Heart right ventricle (tissue), 16 donors: ENCODE data around the gene COX10. TPM values are rescaled to one million over a fixed set of nuclear protein-coding genes. Genes with fewer than 3 reads are reported as not detected.

ENCODE experiments used
- ATAC-seq, 8 donors: fragments of 200-7000 bp; cut with Tn5 transposase; one replicate each; pipeline ENCODE4 v1.9.1; 2020; ENCODE audit warnings: mild to moderate bottlenecking in 8 of 8, moderate library complexity in 8 of 8, moderate number of reproducible peaks in 1 of 8
- DNase-seq, 2 donors: peaks; one replicate each; pipeline ENCODE4 v3.0.0-alpha.2; 2020
- H3K27ac ChIP-seq, 10 donors: fragments of 200-600 bp; sonication (generic) in 2 of 10; one replicate each; pipeline versions ENCODE4 v1.5.0 to v1.8.0; 2020 to 2022; ENCODE audit warnings: mild to moderate bottlenecking in 3 of 10
- H3K27me3 ChIP-seq, 7 donors: fragments of 200-600 bp; one replicate each; pipeline ENCODE4 v1.8.0; 2021 to 2022; ENCODE audit warnings: mild to moderate bottlenecking in 2 of 7
- H3K36me3 ChIP-seq, 9 donors: fragments of 200-600 bp; sonication (generic) in 1 of 9; one replicate each; pipeline versions ENCODE4 v1.5.0 to v1.8.0; 2020 to 2022; ENCODE audit warnings: mild to moderate bottlenecking in 2 of 9
- H3K4me1 ChIP-seq, 9 donors: fragments of 200-600 bp; sonication (generic) in 1 of 9; one replicate each; pipeline versions ENCODE4 v1.5.0 to v1.8.0; 2020 to 2022; ENCODE audit warnings: mild to moderate bottlenecking in 4 of 9
- H3K4me3 ChIP-seq, 10 donors: fragments of 200-600 bp; sonication (generic) in 2 of 10; one replicate each; pipeline versions ENCODE4 v1.5.0 to v1.8.0; 2020 to 2022; ENCODE audit warnings: mild to moderate bottlenecking in 7 of 10, moderate library complexity in 2 of 10
- H3K9me3 ChIP-seq, 11 donors: fragments of 200-600 bp in 10 of 11; sonication (generic) in 2 of 11; one replicate each; pipeline versions ENCODE4 v1.5.0 to v1.8.0; 2013 to 2022; ENCODE audit warnings: mild to moderate bottlenecking in 2 of 11, control low read depth in 1 of 11, moderate library complexity in 1 of 11
- CTCF ChIP-seq, 9 donors: fragments of 200-600 bp; sonication (generic) in 2 of 9; IDR thresholded peaks; one replicate each; pipeline versions ENCODE4 v1.5.0 to v1.8.0; 2021 to 2022; ENCODE audit warnings: antibody characterized with exemption in 9 of 9, mild to moderate bottlenecking in 5 of 9, moderate library complexity in 1 of 9
- WGBS, 2 donors: extraction: QIAGEN DNeasy Blood & Tissue Kit; methylation state at CpG; one replicate each; pipeline ENCODE4 v1.1.7; 2013; ENCODE audit warnings: inconsistent platforms in 1 of 2; 5-methylcytosine and 5-hydroxymethylcytosine counted together
- intact Hi-C, 10 donors: fragments of 100-400 bp; cut with DNase I; formaldehyde crosslinking; loops; one replicate each; pipeline versions ENCODE4 v1.11.1 to v1.14.2; 2022
- polyA plus RNA-seq, 2 donors: library from polyadenylated mRNA; stranded (reverse); fragments of 200-250 nt; gene quantifications; one replicate each; pipeline ENCODE4 v1.2.3, GENCODE V29; 2013
- total RNA-seq, 10 donors: library from RNA; stranded (reverse); fragmentation: NEBNext Ultra II Directional in 3 of 10; extraction: Animal tissue kit (Norgen Biotek cat#: 25700) in 3 of 10; gene quantifications; one replicate each; pipeline versions ENCODE4 v1.2.1 to v1.2.4, GENCODE V29; 2021 to 2023
- donor health status: Arrhythmogenic right ventricular cardiomyopathy.
- donor health status: ischemic (EF 13 %, LVEDD 7.1; RV severe dilation, severe dysfunction).
- donor health status: healthy with polysubstance abuse.
- donor health status: DM: no; HTN: yes; CAD: no.
- donor health status: DM: no; HTN: no; CAD: no.
- donor health status: ischemic (EF 25% LVEDD 6.9; RV normal size, moderate dysfunction).
- donor health status: ischemic (EF 25% LVEDD 5.7; RV mildly dilated, moderate dysfunction).
- donor health status: healthy.
- donor health status: DM: yes; HTN: yes; CAD: no.
- donor health status: Ischemic cardiomyopathy.
- donor health status: ischemic (EF 35%, LVEDD 5.7; RV mildly dilated, moderate dysfunction).
- donor health status: nonischemic (EF 11% LVEDD 7.7; RV severe dilation, severe dysfunction).
- donor health status: DM: yes; HTN: yes; CAD: no.
- donor health status: PGD.
- donor health status: ischemic (EF 29% LVEDD 5.4; RV normal size, mild dysfunction).
- donor health status: nonischemic (EF 23%, LVEDD 6.1; RV moderate dilation, normal function).

COX10 gene
- total and polyA plus RNA-seq, 12 donors = 18.7 to 73.1 (median 54.0) TPM

DNA sequence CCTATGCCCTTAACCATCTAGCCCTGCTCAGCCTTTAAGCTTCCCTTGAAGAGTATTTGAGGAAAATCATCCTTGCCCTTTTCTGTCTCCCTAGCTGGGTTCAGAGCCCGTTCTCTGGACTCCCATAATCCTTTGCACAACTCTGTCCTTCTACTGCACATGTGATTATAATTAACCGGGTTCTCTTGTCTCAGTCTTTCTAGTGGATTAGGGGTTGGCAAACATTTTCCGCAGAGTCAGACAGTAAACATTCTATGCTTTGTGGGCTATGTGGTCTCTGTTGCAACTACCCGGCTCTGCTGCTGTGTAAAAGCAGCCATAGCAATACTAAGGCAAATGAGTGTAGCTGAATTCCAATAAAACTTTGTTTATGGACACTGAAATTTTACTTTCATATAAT is 87.4 kb downstream of the COX10 start:
- H3K4me3 ChIP-seq = no peak overlapping the region

GRCh38 chr17:14157822-14158221 is 88.5 kb downstream of the COX10 start:
- TF ChIP-seq CTCF (IDR thresholded peaks at IDR 0.05) = no peak

More for the DNA sequence above, 87.4 kb downstream of the COX10 start:
- peaks cover 0 to 20% (median 0%) of the 10 kb centered on the region in 9 donors for H3K36me3 ChIP-seq
- ATAC-seq (no peak), DNase-seq (no peak)
- no peaks in the 10 kb centered on the region for H3K27me3 ChIP-seq
- 47 to 89% methylated on average over 4 of the region's 4 CpGs for WGBS, 2 donors
- no peaks in the 10 kb centered on the region for H3K9me3 ChIP-seq
- TF ChIP-seq CTCF (IDR thresholded peaks at IDR 0.05) = no peak
- H3K27ac ChIP-seq = no peak overlapping the region
- H3K4me1 ChIP-seq = peaks cover 0 to 20% (median 0%) of the 10 kb centered on the region in 9 donors
- intact Hi-C loops = no loop called here

DNA sequence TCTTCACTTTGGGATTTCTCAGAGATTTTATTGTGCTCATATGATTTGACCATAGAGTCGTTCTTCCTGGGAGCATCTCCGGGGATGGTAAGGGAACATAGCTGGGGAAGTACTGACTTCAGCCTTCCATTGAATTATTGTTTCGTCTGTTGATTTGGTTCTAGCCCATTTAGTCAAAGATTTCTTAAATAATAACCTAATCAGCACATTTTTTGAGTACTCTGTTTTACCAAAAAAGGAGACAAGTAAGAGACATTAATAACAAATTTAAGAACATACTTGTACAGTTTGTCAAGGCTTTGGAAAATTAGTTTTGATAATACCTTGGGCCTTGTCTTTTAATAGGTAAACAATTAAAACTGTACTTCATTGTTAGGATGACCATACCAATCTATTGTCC is 89.4 kb downstream of the COX10 start:
- 73 to 90% methylated on average over 3 of the region's 3 CpGs for WGBS, 2 donors
- no peak for DNase-seq
- Histone ChIP-seq H3K27me3 (no peaks in the 10 kb centered on the region), H3K36me3 (peaks cover 0 to 29% (median 0%) of the 10 kb centered on the region in 9 donors), H3K27ac (no peak overlapping the region), H3K9me3 (no peaks in the 10 kb centered on the region), H3K4me1 (peaks cover 0 to 9% (median 0%) of the 10 kb centered on the region in 9 donors), H3K4me3 (no peak overlapping the region)
- no peak for ATAC-seq
- intact Hi-C loops = no loop called here
- TF ChIP-seq CTCF (IDR thresholded peaks at IDR 0.05) = no peak

More at GRCh38 chr17:14157822-14158221, 88.5 kb downstream of the COX10 start:
- Histone ChIP-seq H3K4me1 (peaks cover 0 to 17% (median 0%) of the 10 kb centered on the region in 9 donors), H3K27me3 (no peaks in the 10 kb centered on the region), H3K4me3 (no peak overlapping the region), H3K27ac (no peak overlapping the region), H3K36me3 (peaks cover 0 to 29% (median 0%) of the 10 kb centered on the region in 9 donors), H3K9me3 (no peaks in the 10 kb centered on the region)
- DNase-seq (no peak), ATAC-seq (no peak)
- 93 to 100% methylated on average over 1 of the region's 1 CpG for WGBS, 2 donors
- intact Hi-C loops = no loop called here

DNA sequence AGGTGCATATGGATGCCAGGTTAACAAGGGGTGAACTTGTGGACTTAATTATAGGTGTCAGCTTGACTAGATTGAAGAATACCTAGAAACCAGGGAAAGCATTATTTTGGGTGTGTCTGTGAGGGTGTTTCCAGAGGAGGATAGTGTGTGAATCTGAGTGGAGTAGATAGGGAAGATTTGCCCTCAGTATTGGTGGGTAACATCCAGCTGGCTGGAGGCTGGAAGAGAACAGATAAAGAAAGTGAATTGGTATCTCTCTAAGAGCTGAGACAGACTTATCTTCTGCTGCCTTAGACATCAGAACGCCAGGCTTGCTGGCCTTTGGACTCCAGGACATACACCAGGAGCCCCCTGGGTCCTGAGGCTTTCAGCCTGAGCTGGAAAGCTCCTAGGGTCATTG is 92.1 kb downstream of the COX10 start:
- DNase-seq = no peak
- no peaks in the 10 kb centered on the region for H3K27me3 ChIP-seq
- no peak overlapping the region for H3K27ac ChIP-seq
- H3K36me3 ChIP-seq = peaks cover 0 to 29% (median 0%) of the 10 kb centered on the region in 9 donors
- H3K4me3 ChIP-seq = no peak overlapping the region
- H3K4me1 ChIP-seq = peaks cover 0 to 9% (median 0%) of the 10 kb centered on the region in 9 donors
- WGBS, 2 donors = 29 to 61% methylated on average over 1 of the region's 1 CpG
- no peaks in the 10 kb centered on the region for H3K9me3 ChIP-seq
- intact Hi-C loops = no loop called here
- TF ChIP-seq CTCF (IDR thresholded peaks at IDR 0.05) = no peak
- no peak for ATAC-seq
